PC-3 (cell line): Measurements from ENCODE around the gene SETBP1. TPM values are rescaled to one million over a fixed set of nuclear protein-coding genes. Genes with fewer than 3 reads are reported as not detected.

Source experiments
- ATAC-seq: fragments of 200-7000 bp; cut with Tn5 transposase; 2 replicates; pipeline ENCODE4 v1.9.1; 2020; ENCODE audit warnings: mild to moderate bottlenecking, moderate library complexity
- BruUV-seq: library from RNA; stranded (reverse); fragments of 400-500 nt; replicated peaks from 2 replicates; lab custom pipeline; 2021; lab: Mats Ljungman, UMichigan
- CTCF ChIA-PET: fragments of 300-600 bp; sonication (Branson Sonifier 250); formaldehyde crosslinking; loops from one replicate; lab custom pipeline; 2022; ENCODE audit warnings: antibody characterized with exemption; lab: Charles Lee
- POLR2A ChIA-PET: fragments of 300-600 bp; sonication (Branson Sonifier 250); formaldehyde crosslinking; loops from one replicate; lab custom pipeline; 2022; ENCODE audit warnings: antibody characterized with exemption; ENCODE audit not compliant: unreplicated experiment; lab: Charles Lee
- DNase-seq: peaks from one replicate; pipeline ENCODE4 v3.0.0-alpha.2; 2015
- H2AFZ ChIP-seq: fragments of 300-600 bp; sonication (generic); 2 replicates; pipeline ENCODE4 v1.6.0; 2016; ENCODE audit warnings: antibody characterized with exemption, low read length
- H3F3A ChIP-seq: fragments of 300-600 bp; sonication (generic); one replicate; pipeline ENCODE4 v1.6.0; 2017; ENCODE audit warnings: antibody characterized with exemption, low read length, control low read depth, mild to moderate bottlenecking; ENCODE audit not compliant: unreplicated experiment
- H3K27ac ChIP-seq: fragments of 300-600 bp; sonication (generic); 2 replicates; pipeline ENCODE4 v1.5.1; 2016; ENCODE audit warnings: mild to moderate bottlenecking, low read length
- H3K27me3 ChIP-seq: fragments of 300-600 bp; sonication (generic); 2 replicates; pipeline ENCODE4 v1.6.1; 2016; ENCODE audit warnings: low read length, mixed read lengths
- H3K36me3 ChIP-seq: fragments of 300-600 bp; sonication (generic); 2 replicates; pipeline ENCODE4 v1.6.1; 2016; ENCODE audit warnings: low read depth, mixed run types, low read length, mixed read lengths
- H3K4me1 ChIP-seq: fragments of 300-600 bp; sonication (generic); 2 replicates; pipeline ENCODE4 v1.5.1; 2016; ENCODE audit warnings: low read length; ENCODE audit not compliant: insufficient read depth
- H3K4me2 ChIP-seq: fragments of 300-600 bp; sonication (generic); 2 replicates; pipeline ENCODE4 v1.6.0; 2016; ENCODE audit warnings: low read length
- H3K4me3 ChIP-seq: fragments of 300-600 bp; sonication (generic); 2 replicates; pipeline ENCODE4 v1.5.1; 2016; ENCODE audit warnings: mild to moderate bottlenecking, low read length, mixed read lengths
- H3K79me2 ChIP-seq: fragments of 300-600 bp; sonication (generic); 2 replicates; pipeline ENCODE4 v1.6.1; 2017; ENCODE audit warnings: low read length, mixed read lengths
- H3K9ac ChIP-seq: fragments of 300-600 bp; sonication (generic); 2 replicates; pipeline ENCODE4 v1.6.0; 2016; ENCODE audit warnings: mild to moderate bottlenecking, low read length
- H3K9me2 ChIP-seq: fragments of 300-600 bp; sonication (generic); replicated peaks from 2 replicates; pipeline ENCODE4 v1.6.1; 2016; ENCODE audit warnings: mixed run types, low read length, mixed read lengths
- H3K9me3 ChIP-seq: fragments of 300-600 bp; sonication (generic); 2 replicates; pipeline ENCODE4 v1.6.1; 2016; ENCODE audit warnings: low read length, mixed read lengths
- H4K20me1 ChIP-seq: fragments of 300-600 bp; sonication (generic); 2 replicates; pipeline ENCODE4 v1.6.1; 2016; ENCODE audit warnings: low read length, mixed read lengths
- CTCF ChIP-seq: fragments of 300-600 bp; sonication (generic); conservative IDR thresholded peaks from 2 replicates; pipeline ENCODE4 v1.5.1; 2017; ENCODE audit warnings: antibody characterized with exemption, low read depth, mild to moderate bottlenecking, low read length
- EZH2 ChIP-seq: fragments of 300-600 bp; sonication (generic); IDR thresholded peaks from one replicate; pipeline ENCODE4 v1.6.1; 2017; ENCODE audit warnings: antibody characterized with exemption, mild to moderate bottlenecking, low read length; ENCODE audit not compliant: unreplicated experiment
- EZH2phosphoT487 ChIP-seq: fragments of 300-600 bp; sonication (generic); IDR thresholded peaks from 2 replicates; pipeline ENCODE4 v1.6.1; 2018; ENCODE audit warnings: mild to moderate bottlenecking, antibody characterized with exemption, low read length, borderline replicate concordance
- intact Hi-C: fragments of 100-400 bp; cut with micrococcal nuclease; formaldehyde crosslinking; loops from 2 replicates; pipeline ENCODE4 v1.9.0; 2023
- total RNA-seq: library from RNA; depleted of rRNA; stranded (reverse); fragments of >200 nt; gene quantifications from 2 replicates; pipeline ENCODE4 v1.2.3, GENCODE V29; 2014

The SETBP1 gene
- total RNA-seq, 1 experiment from 2014 or later = 2.3 TPM

- no peaks in the 10 kb centered on the region for H3K9me2 ChIP-seq
- H3K4me1 ChIP-seq = no peaks in the 10 kb centered on the region
- POLR2A ChIA-PET = no interaction called here
- TF ChIP-seq EZH2phosphoT487 (no peak), EZH2 (no peak), CTCF (no peak)
- H3K27me3 ChIP-seq = no peaks in the 10 kb centered on the region
- intact Hi-C loops = no loop called here
- H3K9me3 ChIP-seq = no peaks in the 10 kb centered on the region
- H2AFZ ChIP-seq = no peak overlapping the region
- H3K4me3 ChIP-seq = no peak overlapping the region
- ATAC-seq (no peak), DNase-seq (no peak)
- no peak overlapping the region for H3K27ac ChIP-seq
- no peaks in the 10 kb centered on the region for H4K20me1 ChIP-seq
- no peaks in the 10 kb centered on the region for H3F3A ChIP-seq
- no peaks in the 10 kb centered on the region for H3K36me3 ChIP-seq
- H3K4me2 ChIP-seq = no peak overlapping the region
- H3K9ac ChIP-seq = no peak overlapping the region
- H3K79me2 ChIP-seq = no peaks in the 10 kb centered on the region
- CTCF ChIA-PET = no interaction called here
- no TSS peak for BruUV-seq
Observed at GRCh38 chr18:44859751-44860439, 179.2 kb downstream of the SETBP1 start.

GRCh38 chr18:44862112-44862511, 181.4 kb downstream of the SETBP1 start:
- Histone ChIP-seq H3K27ac (no peak overlapping the region), H3K9ac (no peak overlapping the region), H2AFZ (no peak overlapping the region), H3K36me3 (no peaks in the 10 kb centered on the region), H3K79me2 (no peaks in the 10 kb centered on the region), H3K27me3 (no peaks in the 10 kb centered on the region), H3K4me3 (no peak overlapping the region), H3K4me2 (no peak overlapping the region), H4K20me1 (no peaks in the 10 kb centered on the region), H3K9me2 (no peaks in the 10 kb centered on the region), H3K4me1 (no peaks in the 10 kb centered on the region), H3F3A (no peaks in the 10 kb centered on the region), H3K9me3 (no peaks in the 10 kb centered on the region)
- TF ChIP-seq CTCF (no peak), EZH2phosphoT487 (no peak), EZH2 (no peak)
- CTCF ChIA-PET = no interaction called here
- POLR2A ChIA-PET = no interaction called here
- intact Hi-C loops = no loop called here
- DNase-seq (no peak), ATAC-seq (no peak)
- BruUV-seq = no TSS peak

DNA sequence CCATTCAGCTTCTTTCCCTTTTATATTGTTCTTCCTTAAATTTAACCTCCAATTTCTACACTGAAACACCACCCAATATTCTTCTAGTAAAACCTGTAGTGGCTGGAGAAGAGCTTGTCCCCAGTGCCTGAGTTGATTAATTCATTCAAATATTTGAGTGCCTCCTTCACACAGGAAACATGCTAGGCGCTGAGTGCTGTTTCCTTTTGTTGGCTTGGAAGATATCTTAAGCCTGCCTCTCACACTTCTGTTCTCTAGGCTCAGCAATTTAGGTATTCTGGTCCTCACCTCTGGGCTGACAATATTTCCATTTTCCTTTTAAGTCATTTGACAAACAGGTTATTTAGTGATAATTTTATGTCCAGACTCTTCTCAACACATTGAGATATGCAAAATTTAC, 185.4 kb downstream of the SETBP1 start:
- Histone ChIP-seq H2AFZ (no peak overlapping the region), H4K20me1 (no peaks in the 10 kb centered on the region), H3K9me3 (no peaks in the 10 kb centered on the region), H3K27me3 (no peaks in the 10 kb centered on the region), H3K9me2 (no peaks in the 10 kb centered on the region), H3K79me2 (no peaks in the 10 kb centered on the region), H3K27ac (no peak overlapping the region), H3F3A (no peaks in the 10 kb centered on the region), H3K4me1 (no peaks in the 10 kb centered on the region), H3K4me2 (no peak overlapping the region), H3K4me3 (no peak overlapping the region), H3K36me3 (no peaks in the 10 kb centered on the region), H3K9ac (no peak overlapping the region)
- ChIA-PET POLR2A (no interaction called here), CTCF (no interaction called here)
- intact Hi-C loops = no loop called here
- TF ChIP-seq EZH2 (no peak), EZH2phosphoT487 (no peak)
- no TSS peak for BruUV-seq
- no peak for DNase-seq
- no peak for ATAC-seq
